ENCODE measurements around the gene FBXO45.
A peak's percentile ranks its signal among the peaks of the same experiment; 100 is the strongest.
"Not testable (repeated sequence)": the region's sequence is repeated elsewhere in the genome, so short reads cannot be mapped to it uniquely, and the experiment has no call there.

FBXO45 gene

DNA sequence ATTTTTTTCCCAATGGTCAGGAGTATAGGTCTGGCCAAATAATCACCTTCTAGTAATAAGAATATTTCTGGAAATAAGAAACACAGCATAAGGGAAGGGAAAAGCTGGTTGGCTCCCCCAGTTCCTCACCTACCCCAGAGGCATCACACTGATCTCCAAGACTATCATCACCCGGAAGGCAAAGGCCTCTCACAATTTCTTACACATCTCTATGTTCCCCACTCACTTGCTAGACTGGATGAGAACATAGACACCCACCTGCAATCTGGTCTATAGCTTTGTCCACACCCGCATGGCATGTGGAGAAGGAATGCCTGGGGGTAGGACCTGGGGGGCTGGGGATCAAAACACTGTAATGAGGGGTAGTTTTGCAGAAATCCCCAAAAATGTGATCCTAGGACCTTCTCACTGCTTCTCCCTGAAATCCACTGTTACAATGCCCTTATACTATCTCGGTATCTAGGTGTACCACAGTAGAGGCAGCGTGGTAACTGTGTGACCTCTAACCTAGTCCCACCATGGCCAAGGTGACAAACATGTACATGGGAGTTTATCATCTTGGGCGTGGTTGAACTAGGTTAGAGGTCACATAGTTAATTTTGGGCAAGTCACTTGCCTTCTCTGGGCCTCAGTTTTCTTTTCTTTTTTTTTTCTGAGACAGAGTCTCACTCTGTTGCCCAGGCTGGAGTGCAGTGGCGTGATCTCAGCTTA lies 41.5 kb downstream of the FBXO45 start:
- TF ChIP-seq, protein P1, sequence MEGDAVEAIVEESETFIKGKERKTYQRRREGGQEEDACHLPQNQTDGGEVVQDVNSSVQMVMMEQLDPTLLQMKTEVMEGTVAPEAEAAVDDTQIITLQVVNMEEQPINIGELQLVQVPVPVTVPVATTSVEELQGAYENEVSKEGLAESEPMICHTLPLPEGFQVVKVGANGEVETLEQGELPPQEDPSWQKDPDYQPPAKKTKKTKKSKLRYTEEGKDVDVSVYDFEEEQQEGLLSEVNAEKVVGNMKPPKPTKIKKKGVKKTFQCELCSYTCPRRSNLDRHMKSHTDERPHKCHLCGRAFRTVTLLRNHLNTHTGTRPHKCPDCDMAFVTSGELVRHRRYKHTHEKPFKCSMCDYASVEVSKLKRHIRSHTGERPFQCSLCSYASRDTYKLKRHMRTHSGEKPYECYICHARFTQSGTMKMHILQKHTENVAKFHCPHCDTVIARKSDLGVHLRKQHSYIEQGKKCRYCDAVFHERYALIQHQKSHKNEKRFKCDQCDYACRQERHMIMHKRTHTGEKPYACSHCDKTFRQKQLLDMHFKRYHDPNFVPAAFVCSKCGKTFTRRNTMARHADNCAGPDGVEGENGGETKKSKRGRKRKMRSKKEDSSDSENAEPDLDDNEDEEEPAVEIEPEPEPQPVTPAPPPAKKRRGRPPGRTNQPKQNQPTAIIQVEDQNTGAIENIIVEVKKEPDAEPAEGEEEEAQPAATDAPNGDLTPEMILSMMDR (IDR thresholded peaks at IDR 0.05; ENCODE audit: control extremely low read depth, extremely low read depth, low read depth, missing control alignments): no peak
- POLR2A ChIA-PET: no interaction called here
- no peak for DNase-seq (ENCODE audit: extremely low spot score)
- CTCF ChIA-PET: interaction anchor here (0.6 to 3.7 kb wide), 29 partner anchors 8 to 361 kb away, joined by 3 to 54 read pairs (median 5); no protein-coding TSS in a partner anchor

DNA sequence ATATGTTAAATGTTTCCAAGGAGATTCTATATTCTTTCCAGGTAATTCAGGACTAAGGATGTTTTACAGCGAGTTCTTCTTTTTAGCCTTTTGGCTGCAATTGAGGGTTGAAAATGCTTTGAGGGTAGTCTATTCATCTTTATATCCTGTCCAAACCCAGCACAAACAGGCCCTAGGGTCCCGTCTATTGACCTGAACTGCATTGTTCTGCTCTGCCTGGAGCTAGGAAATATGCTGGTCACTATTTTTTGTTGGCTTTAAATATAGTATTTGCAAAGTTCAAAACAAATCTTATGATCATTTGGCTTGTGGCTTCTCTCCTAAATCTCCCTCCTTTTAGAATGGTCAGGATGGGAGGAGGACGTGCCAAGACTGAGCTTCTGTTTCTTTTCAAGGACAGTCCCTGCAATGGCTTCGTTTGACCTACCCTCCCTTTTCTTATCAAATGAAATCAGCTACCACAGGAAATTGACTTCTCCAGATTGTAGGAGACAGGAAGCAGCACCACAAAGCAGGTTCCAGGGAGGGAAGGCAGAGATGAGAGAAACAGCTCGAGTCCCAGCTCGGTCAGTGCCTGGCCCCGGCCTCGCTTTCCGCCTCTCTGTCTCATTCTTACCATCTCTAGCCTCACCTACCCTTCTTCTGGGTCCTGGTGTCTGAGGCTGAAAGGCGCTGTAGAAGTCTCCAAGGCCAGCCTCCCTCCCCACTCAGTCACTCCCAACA lies 43.5 kb downstream of the FBXO45 start:
- CTCF ChIA-PET: interaction anchor here (0.9 to 3.3 kb wide), 4 partner anchors 14 to 73 kb away, joined by 3 to 14 read pairs (median 4); no protein-coding TSS in a partner anchor
- TF ChIP-seq, protein P1 (IDR thresholded peaks at IDR 0.05; ENCODE audit: control extremely low read depth, extremely low read depth, low read depth, missing control alignments): no peak
- POLR2A ChIA-PET: no interaction called here
- DNase-seq (ENCODE audit: extremely low spot score): no peak

DNA sequence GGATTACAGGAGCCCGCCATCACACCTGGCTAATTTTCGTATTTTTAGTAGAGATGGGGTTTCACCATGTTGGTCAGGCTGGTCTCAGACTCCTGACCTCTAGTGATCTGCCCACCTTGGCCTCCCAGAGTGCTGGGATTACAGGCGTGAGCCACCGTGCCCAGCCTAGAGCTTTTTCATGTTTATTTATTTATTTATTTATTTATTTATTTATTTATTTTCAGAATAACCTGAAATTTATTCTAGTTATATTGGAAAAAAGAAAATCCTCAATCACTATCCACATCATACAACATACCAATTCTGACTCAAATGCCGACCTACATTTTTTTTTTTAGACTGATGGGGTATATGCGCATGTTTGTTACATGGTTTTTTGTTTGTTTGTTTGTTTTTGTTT lies 46.8 kb downstream of the FBXO45 start:
- CTCF ChIA-PET: interaction anchor here (0.6 kb wide), 1 partner anchor 70 kb away, joined by 4 read pairs; no protein-coding TSS in a partner anchor
- POLR2A ChIA-PET; DNase-seq (ENCODE audit: extremely low spot score): not testable (repeated sequence)

DNA sequence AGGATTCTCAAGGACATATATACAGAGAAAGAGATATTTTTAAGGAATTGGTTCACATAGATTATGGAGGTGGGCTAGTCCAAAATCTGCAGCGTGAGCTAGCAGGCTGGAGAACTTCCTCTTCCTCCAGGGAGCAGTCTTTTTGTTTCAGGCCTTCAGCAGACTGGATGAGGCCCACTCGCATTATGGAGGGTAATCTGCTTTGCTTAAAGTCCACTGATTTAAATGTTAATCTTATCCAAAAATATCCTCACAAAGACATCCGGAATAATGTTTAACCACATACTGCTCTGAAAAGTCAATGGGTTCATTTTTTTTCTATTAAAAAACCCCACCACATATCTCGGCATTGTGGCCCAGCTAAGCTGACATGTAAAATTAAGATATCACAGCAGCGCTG lies 48.8 kb downstream of the FBXO45 start:
- DNase-seq (ENCODE audit: extremely low spot score): no peak
- POLR2A ChIA-PET: interaction anchor here (0.8 kb wide), 1 partner anchor 19 kb away, joined by 5 read pairs; no protein-coding TSS in a partner anchor
- CTCF ChIA-PET: interaction anchor here (1.0 to 1.4 kb wide), 3 partner anchors 8 to 88 kb away, joined by 3 to 5 read pairs (median 3); no protein-coding TSS in a partner anchor
- TF ChIP-seq, protein P1 (IDR thresholded peaks at IDR 0.05; ENCODE audit: control extremely low read depth, extremely low read depth, low read depth, missing control alignments): no peak

DNA sequence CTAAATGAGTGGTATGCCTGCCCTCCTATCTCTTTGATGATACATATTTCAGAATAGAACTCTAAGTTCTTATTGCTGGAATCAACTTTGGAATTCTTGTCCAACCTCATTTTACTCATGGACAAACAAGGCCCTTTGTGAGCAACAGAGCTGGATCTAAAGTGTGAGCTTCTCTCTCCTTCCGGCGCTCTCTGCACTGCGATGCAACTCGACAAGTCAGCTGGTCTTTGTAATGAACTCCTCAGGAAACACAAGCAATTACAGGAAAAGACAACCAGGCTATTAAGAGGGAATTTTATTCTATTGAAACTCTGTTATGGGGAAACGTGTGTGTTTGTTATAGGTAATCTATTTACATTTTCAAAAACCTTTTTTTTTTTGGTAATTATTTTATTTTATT lies 50.8 kb downstream of the FBXO45 start:
- POLR2A ChIA-PET: no interaction called here
- CTCF ChIA-PET: interaction anchor here (0.8 kb wide), 1 partner anchor 46 kb away, joined by 4 read pairs; no protein-coding TSS in a partner anchor
- TF ChIP-seq, protein P1 (IDR thresholded peaks at IDR 0.05; ENCODE audit: control extremely low read depth, extremely low read depth, low read depth, missing control alignments): no peak
- DNase-seq (ENCODE audit: extremely low spot score): no peak

DNA sequence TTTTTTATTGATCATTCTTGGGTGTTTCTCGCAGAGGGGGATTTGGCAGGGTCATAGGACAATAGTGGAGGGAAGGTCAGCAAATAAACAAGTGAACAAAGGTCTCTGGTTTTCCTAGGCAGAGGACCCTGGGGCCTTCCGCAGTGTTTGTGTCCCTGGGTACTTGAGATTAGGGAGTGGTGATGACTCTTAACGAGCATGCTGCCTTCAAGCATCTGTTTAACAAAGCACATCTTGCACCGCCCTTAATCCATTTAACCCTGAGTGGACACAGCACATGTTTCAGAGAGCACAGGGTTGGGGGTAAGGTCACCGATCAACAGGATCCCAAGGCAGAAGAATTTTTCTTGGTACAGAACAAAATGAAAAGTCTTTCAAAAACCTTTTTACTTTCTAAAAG lies 51.2 kb downstream of the FBXO45 start:
- CTCF ChIA-PET: interaction anchor here (0.8 to 1.8 kb wide), 2 partner anchors 15 to 46 kb away, joined by 4 to 7 read pairs; no protein-coding TSS in a partner anchor
- POLR2A ChIA-PET; DNase-seq (ENCODE audit: extremely low spot score): not testable (repeated sequence)

DNA sequence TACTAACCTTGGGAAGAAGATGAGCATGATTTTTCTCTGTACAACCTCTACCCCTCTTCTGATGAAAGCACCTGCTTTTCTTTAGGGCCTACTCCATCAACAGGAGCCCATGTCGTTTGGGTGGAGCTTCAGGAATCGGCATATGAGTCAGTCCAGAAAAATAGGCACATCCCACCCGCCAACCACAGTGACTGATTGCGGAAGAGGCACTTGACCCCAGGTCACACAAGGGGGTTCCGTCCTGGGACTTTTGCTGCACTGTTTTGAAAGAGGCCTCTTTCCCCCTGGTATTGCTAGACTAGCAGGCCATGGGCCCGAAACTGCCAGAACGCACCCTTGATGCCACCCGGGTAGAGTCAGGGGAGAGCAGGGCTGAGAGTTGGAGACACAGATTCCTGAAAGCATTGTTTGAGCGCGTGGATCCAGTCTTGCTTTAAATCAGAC lies 51.7 kb downstream of the FBXO45 start:
- DNase-seq (ENCODE audit: extremely low spot score): peak; percentile 67
- TF ChIP-seq, protein P1 (IDR thresholded peaks at IDR 0.05; ENCODE audit: control extremely low read depth, extremely low read depth, low read depth, missing control alignments): no peak
- POLR2A ChIA-PET: no interaction called here
- CTCF ChIA-PET: interaction anchor here (1.7 to 1.8 kb wide), 2 partner anchors 10 to 15 kb away, joined by 7 to 8 read pairs; no protein-coding TSS in a partner anchor

All from GM10248 (cell line).